ENCODE measurements around the gene THRA. TPM values are rescaled to one million over a fixed set of nuclear protein-coding genes. Genes with fewer than 3 reads are reported as not detected.

THRA gene
- total RNA-seq, 1 experiment from 2014 or later: 11.4 TPM

DNA sequence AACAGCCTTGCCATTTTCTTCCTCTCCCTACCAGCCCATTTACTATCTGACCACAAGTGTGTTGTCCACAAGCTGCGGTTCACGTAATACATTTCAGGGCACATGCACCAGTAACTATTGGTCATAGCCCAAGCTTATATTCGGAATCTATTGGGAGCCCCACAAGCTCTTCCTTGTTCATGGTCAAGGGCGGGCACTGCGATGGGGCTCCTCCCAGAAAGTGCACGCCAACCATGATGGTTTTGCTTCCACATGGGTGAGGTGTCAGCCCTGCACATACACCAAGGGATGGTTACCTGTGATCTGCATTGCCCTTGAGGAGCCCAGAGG is 12.1 kb downstream of the THRA start:
- intact Hi-C loops (cut with micrococcal nuclease; ENCODE audit: unreplicated experiment): no loop called here
- Histone ChIP-seq H3K36me3 (ENCODE audit: low read depth) (no peaks in the 10 kb centered on the region), H4K20me1 (ENCODE audit: insufficient read depth) (no peaks in the 10 kb centered on the region; the same call in 1 of the 2 replicates), H3K4me3 (no peak overlapping the region), H3K4me1 (replicated peaks; ENCODE audit: insufficient read depth) (peaks cover 18% of the 10 kb centered on the region), H2AFZ (no peak overlapping the region), H3F3A (ENCODE audit: insufficient read depth, low read depth) (peaks cover 21% of the 10 kb centered on the region; the same call in 1 of the 2 replicates), H3K27ac (no peak overlapping the region), H3K9me3 (ENCODE audit: insufficient read depth, low read depth) (no peaks in the 10 kb centered on the region), H3K9me2 (ENCODE audit: insufficient read depth) (no peaks in the 10 kb centered on the region), H3K4me2 (no peak overlapping the region), H3K79me2 (ENCODE audit: low read depth) (no peaks in the 10 kb centered on the region), H3K27me3 (ENCODE audit: insufficient read depth, low read depth) (no peaks in the 10 kb centered on the region)
- no peak for DNase-seq
- ChIA-PET CTCF (interaction anchor here (0.5 to 1.9 kb wide), 6 partner anchors 10 to 358 kb away, joined by 3 to 9 read pairs (median 4); no protein-coding TSS in a partner anchor), POLR2A (ENCODE audit: unreplicated experiment) (no interaction called here)
- no TSS peak for BruUV-seq (replicated peaks)
- TF ChIP-seq EZH2 (IDR thresholded peaks at IDR 0.05; ENCODE audit: low read depth) (no peak), CTCF (conservative IDR thresholded peaks at IDR 0.05) (no peak)

DNA sequence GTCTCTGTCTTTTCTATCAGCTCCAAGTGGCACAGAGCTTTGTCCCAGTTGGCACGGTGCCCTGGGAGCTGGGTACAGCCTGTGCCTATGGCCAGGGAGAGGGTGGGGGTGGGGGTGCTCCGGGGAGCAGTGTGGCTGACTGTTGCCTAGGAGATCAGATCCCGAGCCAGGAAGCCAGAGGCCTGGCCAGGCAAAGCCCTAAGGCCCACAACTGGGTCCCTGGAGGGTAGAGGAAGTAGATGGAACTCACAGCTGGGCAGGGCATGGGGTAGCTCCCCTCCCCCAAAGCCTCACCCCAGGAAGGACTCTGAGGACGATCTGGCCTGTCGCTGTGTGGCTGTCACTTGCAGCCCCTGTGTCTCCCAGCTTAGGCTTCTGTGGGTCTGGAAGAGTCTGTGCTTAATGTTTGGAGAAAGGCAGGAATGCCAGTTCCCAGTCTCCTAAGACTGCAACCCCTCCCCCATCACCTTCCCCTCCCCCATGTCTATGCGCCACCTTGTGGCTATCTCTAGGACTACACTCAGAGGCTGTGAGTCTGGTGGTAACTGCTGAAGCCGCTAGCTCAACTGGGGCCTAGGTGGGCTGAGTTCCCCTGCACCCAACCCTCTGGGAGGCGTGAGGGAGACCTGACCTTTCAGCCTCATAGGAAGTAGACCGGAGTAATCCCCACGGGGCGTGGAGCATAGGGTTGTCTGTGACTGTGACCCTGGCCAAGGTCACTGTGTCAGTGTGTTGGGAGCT is 12.6 kb downstream of the THRA start:
- Histone ChIP-seq H2AFZ (no peak overlapping the region), H3K79me2 (ENCODE audit: low read depth) (no peaks in the 10 kb centered on the region), H3K4me3 (no peak overlapping the region), H3K4me2 (no peak overlapping the region), H3K27me3 (ENCODE audit: insufficient read depth, low read depth) (no peaks in the 10 kb centered on the region), H3K4me1 (replicated peaks; ENCODE audit: insufficient read depth) (peaks cover 18% of the 10 kb centered on the region), H4K20me1 (ENCODE audit: insufficient read depth) (no peaks in the 10 kb centered on the region; the same call in 1 of the 2 replicates), H3K36me3 (ENCODE audit: low read depth) (no peaks in the 10 kb centered on the region), H3K9me2 (ENCODE audit: insufficient read depth) (no peaks in the 10 kb centered on the region), H3F3A (ENCODE audit: insufficient read depth, low read depth) (peaks cover 24% of the 10 kb centered on the region; the same call in 1 of the 2 replicates), H3K9me3 (ENCODE audit: insufficient read depth, low read depth) (no peaks in the 10 kb centered on the region), H3K27ac (no peak overlapping the region)
- TF ChIP-seq CTCF (conservative IDR thresholded peaks at IDR 0.05) (peak; percentile 80), EZH2 (IDR thresholded peaks at IDR 0.05; ENCODE audit: low read depth) (no peak)
- DNase-seq: peak in 1 of 2 experiments; percentile 41
- BruUV-seq (replicated peaks): no TSS peak
- ChIA-PET CTCF (interaction anchor here (0.6 to 1.9 kb wide), 6 partner anchors 11 to 800 kb away, joined by 3 to 9 read pairs (median 6); no protein-coding TSS in a partner anchor), POLR2A (ENCODE audit: unreplicated experiment) (interaction anchor here (0.7 kb wide), 1 partner anchor 428 kb away, joined by 3 read pairs; no protein-coding TSS in a partner anchor)
- intact Hi-C loops (cut with micrococcal nuclease; ENCODE audit: unreplicated experiment): no loop called here

- no peaks in the 10 kb centered on the region for H3K79me2 ChIP-seq (ENCODE audit: low read depth)
- no peaks in the 10 kb centered on the region; the same call in 1 of the 2 replicates for H4K20me1 ChIP-seq (ENCODE audit: insufficient read depth)
- peaks cover 18% of the 10 kb centered on the region for H3K4me1 ChIP-seq (replicated peaks; ENCODE audit: insufficient read depth)
- H3K27ac ChIP-seq: no peak overlapping the region
- no peaks in the 10 kb centered on the region for H3K9me2 ChIP-seq (ENCODE audit: insufficient read depth)
- H3K36me3 ChIP-seq (ENCODE audit: low read depth): no peaks in the 10 kb centered on the region
- peaks cover 25% of the 10 kb centered on the region; the same call in 1 of the 2 replicates for H3F3A ChIP-seq (ENCODE audit: insufficient read depth, low read depth)
- POLR2A ChIA-PET (ENCODE audit: unreplicated experiment): interaction anchor here (0.7 kb wide), 1 partner anchor 428 kb away, joined by 3 read pairs; no protein-coding TSS in a partner anchor
- H3K9me3 ChIP-seq (ENCODE audit: insufficient read depth, low read depth): no peaks in the 10 kb centered on the region
- H3K4me2 ChIP-seq: no peak overlapping the region
- CTCF ChIA-PET: interaction anchor here (0.6 to 1.9 kb wide), 3 partner anchors 11 to 800 kb away, joined by 4 to 8 read pairs (median 8); no protein-coding TSS in a partner anchor
- H3K27me3 ChIP-seq (ENCODE audit: insufficient read depth, low read depth): no peaks in the 10 kb centered on the region
- no peak overlapping the region for H2AFZ ChIP-seq
- intact Hi-C loops (cut with micrococcal nuclease; ENCODE audit: unreplicated experiment): no loop called here
- DNase-seq: no peak
- H3K4me3 ChIP-seq: no peak overlapping the region
- no TSS peak for BruUV-seq (replicated peaks)
- TF ChIP-seq EZH2 (IDR thresholded peaks at IDR 0.05; ENCODE audit: low read depth) (no peak), CTCF (conservative IDR thresholded peaks at IDR 0.05) (no peak)
These were observed 13.3 kb downstream of the THRA start for GRCh38 chr17:40075942-40076498.
